K562 (cell line): Measurements from ENCODE around the gene URI1.
A peak's percentile ranks its signal among the peaks of the same experiment; 100 is the strongest.

Experiments
- AFF1 ChIP-seq, 2 experiments: fragments of 450-650 bp; IDR thresholded peaks; 2 replicates each; pipeline ENCODE4 v1.6.1; 2018; ENCODE audit warnings: mild to moderate bottlenecking in 2 of 2, low read depth in 1 of 2; ENCODE audit not compliant: partially characterized antibody in 2 of 2
- GABPA ChIP-seq: fragments of 200-800 bp; sonication (Bioruptor generic); conservative IDR thresholded peaks from 2 replicates; pipeline ENCODE4 v1.6.1; 2016; ENCODE audit warnings: low read depth, missing genetic modification characterization, missing compliant biosample characterization
- GATAD2A ChIP-seq: fragments of 450-650 bp; IDR thresholded peaks from 2 replicates; pipeline ENCODE4 v1.6.1; 2017
- MEIS2 ChIP-seq: fragments of 450-650 bp; IDR thresholded peaks from 2 replicates; pipeline ENCODE4 v1.6.1; 2014; ENCODE audit warnings: mild to moderate bottlenecking; ENCODE audit not compliant: partially characterized antibody
- POLR2AphosphoS5 ChIP-seq: IDR thresholded peaks from 2 replicates; pipeline ENCODE4 v1.6.1; 2011; ENCODE audit warnings: mild to moderate bottlenecking, low read depth, low read length, moderate library complexity; ENCODE audit not compliant: control insufficient read depth, insufficient read depth
- PRDM10 ChIP-seq: fragments of 450-650 bp; IDR thresholded peaks from 2 replicates; pipeline ENCODE4 v1.6.1; 2018; ENCODE audit not compliant: partially characterized antibody
- SIN3A ChIP-seq, 2 experiments: fragments of 150-350 bp in 1 of 2; IDR thresholded peaks; 2 replicates each; pipeline ENCODE4 v1.6.1; 2011 to 2016; ENCODE audit warnings: borderline replicate concordance in 2 of 2, low read depth in 2 of 2, low read length in 2 of 2, mild to moderate bottlenecking in 2 of 2, moderate library complexity in 2 of 2; ENCODE audit not compliant: control insufficient read depth in 1 of 2
- SMARCB1 ChIP-seq: IDR thresholded peaks from 2 replicates; pipeline ENCODE4 v1.6.1; 2011; ENCODE audit warnings: improper control_type of control experiment, low read depth; ENCODE audit not compliant: insufficient read length
- SMARCE1 ChIP-seq: fragments of 450-650 bp; IDR thresholded peaks from 2 replicates; pipeline ENCODE4 v1.7.1; 2016; ENCODE audit warnings: mild to moderate bottlenecking
- U2AF1 ChIP-seq: fragments of 200-400 bp; formaldehyde crosslinking; optimal IDR thresholded peaks from 2 replicates; pipeline ENCODE3; 2017; ENCODE audit warnings: mild to moderate bottlenecking, low read depth, low read length, moderate library complexity
- U2AF2 ChIP-seq: fragments of 200-400 bp; formaldehyde crosslinking; optimal IDR thresholded peaks from 2 replicates; pipeline ENCODE3; 2017; ENCODE audit warnings: low read depth, mild to moderate bottlenecking, low read length
- ZKSCAN1 ChIP-seq: fragments of 150-350 bp; IDR thresholded peaks from 2 replicates; pipeline ENCODE4 v1.6.1; 2016; ENCODE audit warnings: low read depth, low read length
- ZNF124 ChIP-seq: sonication (generic); formaldehyde crosslinking; IDR thresholded peaks from 2 replicates; pipeline ENCODE4 v1.8.1; 2022; ENCODE audit warnings: missing genetic modification reagents

- TF ChIP-seq ZNF124 (CRISPR knock-in tag) (no peak), U2AF1 (no peak), MEIS2 (peak; percentile 25), ZKSCAN1 (no peak), U2AF2 (no peak), GATAD2A (no peak), AFF1 (IDR thresholded peaks at IDR 0.05; ENCODE audit: low read depth in 1 of 2, partially characterized antibody in 2 of 2) (no peak), SMARCB1 (no peak), GABPA (tag) (0 out of 2 replicates have a peak, but pooled peaks have one; percentile 4), SIN3A (IDR thresholded peaks at IDR 0.05; ENCODE audit: borderline replicate concordance in 2 of 2, control insufficient read depth in 1 of 2, low read depth in 2 of 2, low read length in 2 of 2) (no peak), SMARCE1 (no peak), POLR2AphosphoS5 (no peak), PRDM10 (no peak)
These were observed 10.6 kb downstream of the URI1 start for GRCh38 chr19:29952646-29953045.
